SK-N-SH treated with all-trans-retinoic acid at 6 μM for 48 hours (cell line): ENCODE measurements around the gene RHOG.

Experiments used
- BACH2 ChIP-seq: fragments of 250-450 bp; sonication (Bioruptor Pico); IDR thresholded peaks from 2 replicates; pipeline ENCODE4 v1.9.0; 2021; ENCODE audit warnings: mild to moderate bottlenecking, borderline replicate concordance
- CREB5 ChIP-seq: fragments of 250-450 bp; sonication (Bioruptor Pico); IDR thresholded peaks from 2 replicates; pipeline ENCODE4 v1.5.1; 2020; ENCODE audit warnings: low read depth, mild to moderate bottlenecking, moderate library complexity
- CSRNP3 ChIP-seq: fragments of 250-450 bp; sonication (Bioruptor Pico); IDR thresholded peaks from 2 replicates; pipeline ENCODE4 v1.5.1; 2021; ENCODE audit warnings: mild to moderate bottlenecking, moderate library complexity
- ESRRG ChIP-seq: fragments of 250-450 bp; sonication (Bioruptor Pico); IDR thresholded peaks from 2 replicates; pipeline ENCODE4 v1.6.1; 2021; ENCODE audit warnings: mild to moderate bottlenecking
- PATZ1 ChIP-seq: fragments of 250-450 bp; sonication (Bioruptor Pico); IDR thresholded peaks from 2 replicates; pipeline ENCODE4 v1.8.0; 2020; ENCODE audit warnings: mild to moderate bottlenecking, moderate library complexity, borderline replicate concordance
- PPARA ChIP-seq: fragments of 250-450 bp; sonication (Bioruptor Pico); IDR thresholded peaks from 2 replicates; pipeline ENCODE4 v1.5.0; 2020; ENCODE audit warnings: mild to moderate bottlenecking, borderline replicate concordance
- RARB ChIP-seq: fragments of 250-450 bp; sonication (Bioruptor Pico); IDR thresholded peaks from 2 replicates; pipeline ENCODE4 v1.8.0; 2021; ENCODE audit warnings: mild to moderate bottlenecking, moderate library complexity
- TCF4 ChIP-seq: fragments of 250-450 bp; sonication (Bioruptor Pico); IDR thresholded peaks from 2 replicates; pipeline ENCODE4 v1.8.0; 2021; ENCODE audit warnings: mild to moderate bottlenecking, moderate library complexity, borderline replicate concordance
- TOX ChIP-seq: fragments of 250-450 bp; sonication (Bioruptor Pico); IDR thresholded peaks from 2 replicates; pipeline ENCODE4 v1.8.0; 2021; ENCODE audit warnings: mild to moderate bottlenecking, moderate library complexity, borderline replicate concordance
- TSHZ2 ChIP-seq: fragments of 250-450 bp; sonication (Bioruptor Pico); IDR thresholded peaks from 2 replicates; pipeline ENCODE4 v1.5.0; 2020; ENCODE audit warnings: mild to moderate bottlenecking, moderate library complexity
- ZC3H10 ChIP-seq: fragments of 250-450 bp; sonication (Bioruptor Pico); IDR thresholded peaks from 2 replicates; pipeline ENCODE4 v1.5.1; 2021; ENCODE audit warnings: mild to moderate bottlenecking, moderate library complexity
- ZFP3 ChIP-seq: fragments of 250-450 bp; sonication (Bioruptor Pico); IDR thresholded peaks from 2 replicates; pipeline ENCODE4 v1.5.0; 2020; ENCODE audit warnings: mild to moderate bottlenecking, moderate library complexity
- ZNF565 ChIP-seq: fragments of 450-650 bp; formaldehyde crosslinking; conservative IDR thresholded peaks from 2 replicates; pipeline ENCODE4 v1.5.0; 2020; ENCODE audit warnings: low read depth, mild to moderate bottlenecking, moderate library complexity
- ZNF70 ChIP-seq: fragments of 450-650 bp; formaldehyde crosslinking; IDR thresholded peaks from 2 replicates; pipeline ENCODE4 v1.5.0; 2020; ENCODE audit warnings: mild to moderate bottlenecking, moderate library complexity

- TF ChIP-seq PATZ1 (no peak), TOX (CRISPR knock-in tag) (no peak), TCF4 (no peak), CSRNP3 (CRISPR knock-in tag) (no peak), ZC3H10 (CRISPR knock-in tag) (no peak), ZNF70 (CRISPR knock-in tag) (no peak), BACH2 (CRISPR knock-in tag) (no peak), CREB5 (CRISPR knock-in tag) (no peak), TSHZ2 (CRISPR knock-in tag) (no peak), ZFP3 (CRISPR knock-in tag) (no peak), ESRRG (no peak), ZNF565 (no peak), RARB (no peak), PPARA (CRISPR knock-in tag) (no peak)
Observed at GRCh38 chr11:3840870-3841425, at the start of gene RHOG.
